HepG2 (cell line): ENCODE measurements around the gene LRIG1. TPM values are rescaled to one million over a fixed set of nuclear protein-coding genes. Genes with fewer than 3 reads are reported as not detected.

ENCODE experiments used
- BRD4 ChIP-seq: sonication (generic); formaldehyde crosslinking; IDR thresholded peaks from 2 replicates; pipeline ENCODE4 v1.4.0; 2020; ENCODE audit warnings: missing genetic modification reagents
- CENPX ChIP-seq: sonication (generic); formaldehyde crosslinking; IDR thresholded peaks from 2 replicates; pipeline ENCODE4 v1.9.0; 2021; ENCODE audit warnings: mild to moderate bottlenecking, missing genetic modification reagents, moderate library complexity
- CREBL2 ChIP-seq: sonication (generic); formaldehyde crosslinking; IDR thresholded peaks from 2 replicates; pipeline ENCODE4 v1.8.1; 2023; ENCODE audit warnings: missing genetic modification reagents, mild to moderate bottlenecking, borderline replicate concordance
- GLMP ChIP-seq: sonication (generic); formaldehyde crosslinking; IDR thresholded peaks from 2 replicates; pipeline ENCODE4 v1.9.0; 2021; ENCODE audit warnings: missing genetic modification reagents, mild to moderate bottlenecking, borderline replicate concordance
- KDM5B ChIP-seq: sonication (generic); formaldehyde crosslinking; IDR thresholded peaks from 2 replicates; pipeline ENCODE4 v1.4.0; 2020; ENCODE audit warnings: missing genetic modification reagents, mild to moderate bottlenecking, borderline replicate concordance
- MYPOP ChIP-seq: sonication (generic); formaldehyde crosslinking; IDR thresholded peaks from 2 replicates; pipeline ENCODE4 v1.8.1; 2023; ENCODE audit warnings: mild to moderate bottlenecking, moderate library complexity, missing genetic modification reagents
- NCOR1 ChIP-seq: fragments of 200-600 bp; sonication (generic); IDR thresholded peaks from 2 replicates; pipeline ENCODE4 v1.7.0; 2017; ENCODE audit warnings: antibody characterized with exemption, low read length, borderline replicate concordance
- PAX8 ChIP-seq: sonication (generic); formaldehyde crosslinking; IDR thresholded peaks from 2 replicates; pipeline ENCODE4 v1.8.0; 2022; ENCODE audit warnings: mild to moderate bottlenecking, missing genetic modification reagents, borderline replicate concordance
- SNAPC2 ChIP-seq: sonication (generic); formaldehyde crosslinking; IDR thresholded peaks from 2 replicates; pipeline ENCODE4 v1.8.1; 2022; ENCODE audit warnings: mild to moderate bottlenecking, missing genetic modification reagents
- SRF ChIP-seq: IDR thresholded peaks from 2 replicates; pipeline ENCODE4 v1.6.1; 2011; ENCODE audit warnings: mild to moderate bottlenecking, low read depth, low read length, moderate library complexity
- ZFP41 ChIP-seq: sonication (generic); formaldehyde crosslinking; IDR thresholded peaks from 2 replicates; pipeline ENCODE4 v1.4.0; 2020; ENCODE audit warnings: mild to moderate bottlenecking, missing genetic modification reagents, borderline replicate concordance
- ZNF282 ChIP-seq: fragments of 450-650 bp; IDR thresholded peaks from 2 replicates; pipeline ENCODE4 v1.6.1; 2018; ENCODE audit not compliant: partially characterized antibody
- ZNF333 ChIP-seq: sonication (generic); formaldehyde crosslinking; IDR thresholded peaks from 2 replicates; pipeline ENCODE4 v1.4.0; 2020; ENCODE audit warnings: mild to moderate bottlenecking, missing genetic modification reagents, borderline replicate concordance
- ZNF430 ChIP-seq: sonication (generic); formaldehyde crosslinking; IDR thresholded peaks from 2 replicates; pipeline ENCODE4 v1.9.0; 2021; ENCODE audit warnings: mild to moderate bottlenecking, missing genetic modification reagents
- ZNF543 ChIP-seq: sonication (generic); formaldehyde crosslinking; IDR thresholded peaks from 2 replicates; pipeline ENCODE4 v1.4.0; 2020; ENCODE audit warnings: mild to moderate bottlenecking, missing genetic modification reagents
- ZNF597 ChIP-seq: sonication (generic); formaldehyde crosslinking; IDR thresholded peaks from 2 replicates; pipeline ENCODE4 v1.5.0; 2020; ENCODE audit warnings: missing genetic modification reagents
- ZNF879 ChIP-seq: sonication (generic); formaldehyde crosslinking; IDR thresholded peaks from 2 replicates; pipeline ENCODE4 v1.8.1; 2023; ENCODE audit warnings: missing genetic modification reagents
- polyA plus RNA-seq, 8 experiments: library from polyadenylated mRNA; depleted of rRNA in 3 of 8; stranded (reverse) in 7 of 8; unstranded in 1 of 8; fragments of >200 nt; fragmentation: Illumina TruSeq in 4 of 8; extraction: Trizol in 4 of 8; gene quantifications; 2 replicates each; pipeline versions ENCODE4 v1.2.1 to v1.2.3, GENCODE V29; 2011 to 2016; ENCODE audit warnings: low read depth in 4 of 8, missing spikeins in 1 of 8, mixed read lengths in 1 of 8; ENCODE audit not compliant: insufficient read depth in 1 of 8
- total RNA-seq, 5 experiments: library from RNA; depleted of rRNA; stranded (reverse); fragments of >200 nt; fragmentation: Illumina TruSeq; extraction: Trizol; gene quantifications; 2 replicates each; pipeline ENCODE4 v1.2.3, GENCODE V29; 2016; ENCODE audit warnings: low read depth in 1 of 5
- TF ChIP-seq, protein P1 (sequence below): sonication (generic); formaldehyde crosslinking; IDR thresholded peaks from 2 replicates; pipeline ENCODE4 v1.9.0; 2021; ENCODE audit warnings: missing genetic modification reagents, borderline replicate concordance

Gene LRIG1
- total and polyA plus RNA-seq, 2 of the 13 experiments (the other 11 are each of a cell fraction or from before 2014, with no cell fraction given): 17.8 to 24.8 TPM

DNA sequence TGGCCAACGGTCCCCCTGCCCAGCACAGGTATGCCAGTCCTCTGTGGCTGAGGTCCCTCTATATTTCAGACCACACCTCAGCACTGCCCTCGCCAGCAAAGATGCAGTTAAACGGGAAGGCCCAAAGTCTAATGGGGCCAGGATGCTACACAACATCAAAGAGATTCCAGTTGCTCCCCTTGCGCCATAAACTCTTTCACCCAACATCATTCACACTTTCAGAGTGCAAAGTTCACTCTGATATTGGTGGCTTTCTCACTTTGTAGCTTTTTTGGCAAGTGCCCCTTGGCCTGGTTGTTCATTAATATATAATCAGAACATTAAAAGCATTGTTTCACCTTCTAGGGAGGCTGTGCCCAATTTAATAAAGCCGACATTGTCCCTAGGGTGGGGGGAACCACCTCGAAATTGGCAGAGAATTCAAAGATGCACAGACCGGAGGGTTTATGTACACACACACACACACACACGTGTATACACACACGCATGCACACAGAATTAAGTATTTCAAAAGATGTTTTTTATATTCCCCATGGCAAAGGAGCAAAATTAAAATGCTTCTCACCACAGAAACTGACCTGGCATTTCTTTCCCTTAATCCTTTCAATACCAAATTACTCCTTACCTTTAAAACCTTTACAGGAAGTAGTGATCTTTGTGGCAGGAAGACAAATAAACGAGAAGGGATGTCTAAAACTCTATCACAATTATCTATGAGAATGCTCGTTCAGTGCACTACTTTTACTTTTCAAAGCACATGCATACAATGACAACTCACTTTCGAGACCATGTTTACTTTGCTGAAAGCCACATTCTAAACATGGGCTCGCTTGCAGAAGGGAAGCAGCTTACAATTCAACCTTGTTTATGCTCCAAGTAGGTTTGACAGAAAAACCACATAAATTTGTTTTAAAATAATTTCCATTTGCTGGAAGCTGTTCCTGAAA is 19.5 kb downstream of the LRIG1 start (continued):
- no peak for TF ChIP-seq ZFP41
- peak; percentile 94 for TF ChIP-seq ZNF543 (CRISPR knock-in tag)
- no peak for TF ChIP-seq PAX8 (CRISPR knock-in tag)
- TF ChIP-seq SNAPC2: no peak
- TF ChIP-seq CREBL2 (CRISPR knock-in tag): no peak
- TF ChIP-seq CENPX (CRISPR knock-in tag): no peak
- TF ChIP-seq NCOR1: peak; percentile 99
- TF ChIP-seq, protein P1, sequence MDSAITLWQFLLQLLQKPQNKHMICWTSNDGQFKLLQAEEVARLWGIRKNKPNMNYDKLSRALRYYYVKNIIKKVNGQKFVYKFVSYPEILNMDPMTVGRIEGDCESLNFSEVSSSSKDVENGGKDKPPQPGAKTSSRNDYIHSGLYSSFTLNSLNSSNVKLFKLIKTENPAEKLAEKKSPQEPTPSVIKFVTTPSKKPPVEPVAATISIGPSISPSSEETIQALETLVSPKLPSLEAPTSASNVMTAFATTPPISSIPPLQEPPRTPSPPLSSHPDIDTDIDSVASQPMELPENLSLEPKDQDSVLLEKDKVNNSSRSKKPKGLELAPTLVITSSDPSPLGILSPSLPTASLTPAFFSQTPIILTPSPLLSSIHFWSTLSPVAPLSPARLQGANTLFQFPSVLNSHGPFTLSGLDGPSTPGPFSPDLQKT: no peak; the same call in 1 of the 2 replicates
- TF ChIP-seq GLMP: no peak
- TF ChIP-seq ZNF333 (CRISPR knock-in tag): no peak
- TF ChIP-seq ZNF879 (CRISPR knock-in tag): no peak
- peak; percentile 80 for TF ChIP-seq BRD4
- no peak for TF ChIP-seq ZNF282
- TF ChIP-seq KDM5B (CRISPR knock-in tag): no peak
- TF ChIP-seq ZNF430 (CRISPR knock-in tag): 0 out of 2 replicates have a peak, but pooled peaks have one; percentile 33
- peak; percentile 79; the same call in 1 of the 2 replicates for TF ChIP-seq MYPOP (CRISPR knock-in tag)
- no peak for TF ChIP-seq SRF
- TF ChIP-seq ZNF597 (CRISPR knock-in tag): no peak
